Mammary epithelial cell (primary cell): ENCODE results near the gene PPARA.

Experiments
- CTCF ChIP-seq, 2 donors: IDR thresholded peaks in 1 of 2; conservative IDR thresholded peaks in 1 of 2; 2 replicates each; pipeline ENCODE4 v1.5.1; 2011 to 2012; ENCODE audit warnings: inconsistent platforms in 2 of 2, low read length in 2 of 2, mild to moderate bottlenecking in 2 of 2, control low read depth in 1 of 2, low read depth in 1 of 2; ENCODE audit not compliant: insufficient read depth in 1 of 2; ENCODE audit errors: extremely low read depth in 1 of 2
- EZH2 ChIP-seq: IDR thresholded peaks from 2 replicates; pipeline ENCODE4 v1.6.1; 2012; ENCODE audit warnings: low read length, inconsistent platforms, borderline replicate concordance

GRCh38 chr22:46129390-46130041, 20.8 kb upstream of the PPARA start:
- TF ChIP-seq CTCF (conservative IDR thresholded peaks at IDR 0.05 in 1 of 2, IDR thresholded peaks at IDR 0.05 in 1 of 2; ENCODE audit: extremely low read depth in 1 of 2, insufficient read depth in 1 of 2, low read depth in 1 of 2, low read length in 2 of 2) (no peak), EZH2 (no peak)
